ENCODE data around the gene MBTD1. TPM values are rescaled to one million over a fixed set of nuclear protein-coding genes. Genes with fewer than 3 reads are reported as not detected.

MBTD1 gene
- total and polyA plus RNA-seq, 10 of the 15 experiments (the other 5 are each of a cell fraction or from before 2014, with no cell fraction given), result 1.3 to 16.7 (median 9.5) TPM

DNA sequence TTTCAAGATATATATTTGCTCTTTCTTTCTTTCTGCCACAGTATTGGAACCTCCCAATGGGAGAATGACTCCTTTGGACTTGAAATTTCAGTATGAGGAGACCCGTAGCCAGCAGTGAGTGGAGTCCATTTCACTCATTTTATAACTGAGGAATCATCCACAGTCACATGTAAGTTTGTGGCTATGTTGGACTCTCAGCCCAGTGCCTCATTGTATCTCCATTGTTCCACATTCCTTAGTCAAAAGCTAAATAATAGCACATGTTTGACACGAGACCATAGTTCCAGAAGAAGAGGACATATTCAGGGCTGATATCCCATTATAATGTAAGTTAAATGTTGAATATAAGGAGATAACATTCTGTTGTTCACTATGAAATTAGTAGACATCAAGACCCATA is 126.5 kb downstream of the MBTD1 start (continued):
- TF ChIP-seq, protein P1, sequence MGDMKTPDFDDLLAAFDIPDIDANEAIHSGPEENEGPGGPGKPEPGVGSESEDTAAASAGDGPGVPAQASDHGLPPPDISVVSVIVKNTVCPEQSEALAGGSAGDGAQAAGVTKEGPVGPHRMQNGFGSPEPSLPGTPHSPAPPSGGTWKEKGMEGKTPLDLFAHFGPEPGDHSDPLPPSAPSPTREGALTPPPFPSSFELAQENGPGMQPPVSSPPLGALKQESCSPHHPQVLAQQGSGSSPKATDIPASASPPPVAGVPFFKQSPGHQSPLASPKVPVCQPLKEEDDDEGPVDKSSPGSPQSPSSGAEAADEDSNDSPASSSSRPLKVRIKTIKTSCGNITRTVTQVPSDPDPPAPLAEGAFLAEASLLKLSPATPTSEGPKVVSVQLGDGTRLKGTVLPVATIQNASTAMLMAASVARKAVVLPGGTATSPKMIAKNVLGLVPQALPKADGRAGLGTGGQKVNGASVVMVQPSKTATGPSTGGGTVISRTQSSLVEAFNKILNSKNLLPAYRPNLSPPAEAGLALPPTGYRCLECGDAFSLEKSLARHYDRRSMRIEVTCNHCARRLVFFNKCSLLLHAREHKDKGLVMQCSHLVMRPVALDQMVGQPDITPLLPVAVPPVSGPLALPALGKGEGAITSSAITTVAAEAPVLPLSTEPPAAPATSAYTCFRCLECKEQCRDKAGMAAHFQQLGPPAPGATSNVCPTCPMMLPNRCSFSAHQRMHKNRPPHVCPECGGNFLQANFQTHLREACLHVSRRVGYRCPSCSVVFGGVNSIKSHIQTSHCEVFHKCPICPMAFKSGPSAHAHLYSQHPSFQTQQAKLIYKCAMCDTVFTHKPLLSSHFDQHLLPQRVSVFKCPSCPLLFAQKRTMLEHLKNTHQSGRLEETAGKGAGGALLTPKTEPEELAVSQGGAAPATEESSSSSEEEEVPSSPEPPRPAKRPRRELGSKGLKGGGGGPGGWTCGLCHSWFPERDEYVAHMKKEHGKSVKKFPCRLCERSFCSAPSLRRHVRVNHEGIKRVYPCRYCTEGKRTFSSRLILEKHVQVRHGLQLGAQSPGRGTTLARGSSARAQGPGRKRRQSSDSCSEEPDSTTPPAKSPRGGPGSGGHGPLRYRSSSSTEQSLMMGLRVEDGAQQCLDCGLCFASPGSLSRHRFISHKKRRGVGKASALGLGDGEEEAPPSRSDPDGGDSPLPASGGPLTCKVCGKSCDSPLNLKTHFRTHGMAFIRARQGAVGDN (IDR thresholded peaks at IDR 0.05), result no peak
- no peak for TF ChIP-seq BMI1 (IDR thresholded peaks at IDR 0.05; ENCODE audit: borderline replicate concordance)
- TF ChIP-seq ZZZ3 (IDR thresholded peaks at IDR 0.05; ENCODE audit: control insufficient read depth, insufficient read length, low read depth), result no peak
- TF ChIP-seq ZNF217 (IDR thresholded peaks at IDR 0.05), result no peak
- no peak for TF ChIP-seq BHLHE40 (IDR thresholded peaks at IDR 0.05; ENCODE audit: borderline replicate concordance in 1 of 2, low read depth in 2 of 2, low read length in 1 of 2)
- no peak for TF ChIP-seq EGR1 (IDR thresholded peaks at IDR 0.05; ENCODE audit: borderline replicate concordance in 1 of 2, low read depth in 2 of 2, low read length in 2 of 2)
- TF ChIP-seq, protein P2, sequence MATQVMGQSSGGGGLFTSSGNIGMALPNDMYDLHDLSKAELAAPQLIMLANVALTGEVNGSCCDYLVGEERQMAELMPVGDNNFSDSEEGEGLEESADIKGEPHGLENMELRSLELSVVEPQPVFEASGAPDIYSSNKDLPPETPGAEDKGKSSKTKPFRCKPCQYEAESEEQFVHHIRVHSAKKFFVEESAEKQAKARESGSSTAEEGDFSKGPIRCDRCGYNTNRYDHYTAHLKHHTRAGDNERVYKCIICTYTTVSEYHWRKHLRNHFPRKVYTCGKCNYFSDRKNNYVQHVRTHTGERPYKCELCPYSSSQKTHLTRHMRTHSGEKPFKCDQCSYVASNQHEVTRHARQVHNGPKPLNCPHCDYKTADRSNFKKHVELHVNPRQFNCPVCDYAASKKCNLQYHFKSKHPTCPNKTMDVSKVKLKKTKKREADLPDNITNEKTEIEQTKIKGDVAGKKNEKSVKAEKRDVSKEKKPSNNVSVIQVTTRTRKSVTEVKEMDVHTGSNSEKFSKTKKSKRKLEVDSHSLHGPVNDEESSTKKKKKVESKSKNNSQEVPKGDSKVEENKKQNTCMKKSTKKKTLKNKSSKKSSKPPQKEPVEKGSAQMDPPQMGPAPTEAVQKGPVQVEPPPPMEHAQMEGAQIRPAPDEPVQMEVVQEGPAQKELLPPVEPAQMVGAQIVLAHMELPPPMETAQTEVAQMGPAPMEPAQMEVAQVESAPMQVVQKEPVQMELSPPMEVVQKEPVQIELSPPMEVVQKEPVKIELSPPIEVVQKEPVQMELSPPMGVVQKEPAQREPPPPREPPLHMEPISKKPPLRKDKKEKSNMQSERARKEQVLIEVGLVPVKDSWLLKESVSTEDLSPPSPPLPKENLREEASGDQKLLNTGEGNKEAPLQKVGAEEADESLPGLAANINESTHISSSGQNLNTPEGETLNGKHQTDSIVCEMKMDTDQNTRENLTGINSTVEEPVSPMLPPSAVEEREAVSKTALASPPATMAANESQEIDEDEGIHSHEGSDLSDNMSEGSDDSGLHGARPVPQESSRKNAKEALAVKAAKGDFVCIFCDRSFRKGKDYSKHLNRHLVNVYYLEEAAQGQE (IDR thresholded peaks at IDR 0.05; ENCODE audit: low read depth, low read length), result no peak

Measured in GM12878 (cell line).